ENCODE measurements around the gene SYDE2.
"Not testable (repeated sequence)": the region's sequence is repeated elsewhere in the genome, so short reads cannot be mapped to it uniquely, and the experiment has no call there.

The SYDE2 gene

DNA sequence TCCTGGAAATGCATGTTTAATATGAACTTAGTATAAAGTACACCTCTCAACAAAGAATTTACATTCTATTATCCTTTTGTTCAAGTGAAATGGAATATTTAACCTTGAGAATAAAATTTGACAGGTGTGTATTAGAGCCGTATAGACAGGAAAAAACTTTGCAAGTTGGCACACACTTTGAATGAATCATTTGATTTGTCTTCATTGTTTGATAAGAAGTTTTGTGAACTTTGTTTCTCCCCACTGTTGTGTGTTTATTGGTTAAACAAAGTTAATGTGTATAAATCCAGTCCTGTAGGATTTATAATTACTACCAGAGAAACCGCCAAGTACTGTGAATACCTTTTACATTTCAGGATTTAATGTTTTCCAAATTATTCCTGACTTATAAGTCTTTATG is 2.0 kb downstream of the SYDE2 start:
- H3K27ac ChIP-seq, result no peak overlapping the region
- TF ChIP-seq, protein P1, sequence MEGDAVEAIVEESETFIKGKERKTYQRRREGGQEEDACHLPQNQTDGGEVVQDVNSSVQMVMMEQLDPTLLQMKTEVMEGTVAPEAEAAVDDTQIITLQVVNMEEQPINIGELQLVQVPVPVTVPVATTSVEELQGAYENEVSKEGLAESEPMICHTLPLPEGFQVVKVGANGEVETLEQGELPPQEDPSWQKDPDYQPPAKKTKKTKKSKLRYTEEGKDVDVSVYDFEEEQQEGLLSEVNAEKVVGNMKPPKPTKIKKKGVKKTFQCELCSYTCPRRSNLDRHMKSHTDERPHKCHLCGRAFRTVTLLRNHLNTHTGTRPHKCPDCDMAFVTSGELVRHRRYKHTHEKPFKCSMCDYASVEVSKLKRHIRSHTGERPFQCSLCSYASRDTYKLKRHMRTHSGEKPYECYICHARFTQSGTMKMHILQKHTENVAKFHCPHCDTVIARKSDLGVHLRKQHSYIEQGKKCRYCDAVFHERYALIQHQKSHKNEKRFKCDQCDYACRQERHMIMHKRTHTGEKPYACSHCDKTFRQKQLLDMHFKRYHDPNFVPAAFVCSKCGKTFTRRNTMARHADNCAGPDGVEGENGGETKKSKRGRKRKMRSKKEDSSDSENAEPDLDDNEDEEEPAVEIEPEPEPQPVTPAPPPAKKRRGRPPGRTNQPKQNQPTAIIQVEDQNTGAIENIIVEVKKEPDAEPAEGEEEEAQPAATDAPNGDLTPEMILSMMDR (conservative IDR thresholded peaks at IDR 0.05), result no peak
- no peak for TF ChIP-seq ZFX (IDR thresholded peaks at IDR 0.05)

DNA sequence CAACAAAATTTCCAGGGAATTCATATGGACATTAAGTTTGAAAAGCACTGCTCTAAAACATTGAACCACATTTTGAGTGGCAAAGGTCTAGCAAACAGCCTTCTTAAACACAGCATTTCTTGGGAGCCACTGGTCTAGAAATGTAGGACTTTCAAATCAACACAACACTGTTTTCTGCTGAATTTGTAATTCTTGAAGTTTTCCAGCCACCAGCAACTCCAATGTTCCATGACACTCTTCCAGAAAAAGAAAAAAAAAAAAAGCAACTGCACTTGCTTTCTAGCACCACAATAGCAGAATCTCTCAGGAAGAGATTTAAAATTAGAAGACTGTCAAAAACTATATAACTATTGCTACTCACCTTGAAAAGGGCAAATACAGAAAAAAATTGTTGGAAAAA is 4.5 kb downstream of the SYDE2 start:
- no peak for TF ChIP-seq ZFX (IDR thresholded peaks at IDR 0.05)
- TF ChIP-seq, protein P1 (conservative IDR thresholded peaks at IDR 0.05), result no peak
- no peak overlapping the region for H3K27ac ChIP-seq

DNA sequence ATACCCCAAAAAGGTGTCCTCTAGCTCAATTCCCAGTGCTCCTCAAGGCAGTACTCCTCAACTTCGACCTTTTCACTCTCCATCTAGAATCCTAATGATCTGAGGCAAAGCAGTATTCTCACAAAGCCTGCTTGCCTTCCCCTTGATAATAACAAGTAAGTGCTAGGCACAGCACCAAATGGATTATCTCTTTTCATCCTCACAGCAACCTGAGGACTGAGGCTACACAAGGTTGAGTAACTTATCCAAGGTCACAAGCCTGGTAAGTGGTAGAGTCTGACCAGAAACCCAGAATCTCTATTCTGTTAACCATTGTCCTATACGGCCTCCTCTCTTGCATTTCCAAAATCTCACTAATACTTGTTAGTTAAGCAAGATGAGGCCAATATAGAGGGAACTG is 5.1 kb downstream of the SYDE2 start:
- no peak for TF ChIP-seq ZFX (IDR thresholded peaks at IDR 0.05)
- TF ChIP-seq, protein P1 (conservative IDR thresholded peaks at IDR 0.05), result no peak
- H3K27ac ChIP-seq, result no peak overlapping the region

DNA sequence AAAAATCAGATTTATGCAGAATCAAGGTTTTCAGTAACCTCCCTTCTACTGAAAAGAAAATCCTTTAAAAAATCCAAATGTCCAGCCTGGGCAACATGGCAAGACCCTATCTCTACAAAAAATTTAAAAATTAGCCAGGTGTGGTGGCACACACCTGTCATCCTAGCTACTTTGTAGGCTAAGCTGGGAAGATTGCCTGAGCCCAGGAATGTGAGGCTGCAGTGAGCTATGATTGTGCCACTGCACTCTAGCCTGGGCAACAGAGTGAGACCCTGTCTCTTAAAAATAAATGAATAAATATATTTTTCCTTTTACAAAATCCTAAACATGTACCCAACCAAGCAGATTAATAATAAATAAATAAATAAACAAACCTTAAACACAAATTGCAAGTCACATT is 8.7 kb downstream of the SYDE2 start:
- H3K27ac ChIP-seq, result not testable (repeated sequence)

DNA sequence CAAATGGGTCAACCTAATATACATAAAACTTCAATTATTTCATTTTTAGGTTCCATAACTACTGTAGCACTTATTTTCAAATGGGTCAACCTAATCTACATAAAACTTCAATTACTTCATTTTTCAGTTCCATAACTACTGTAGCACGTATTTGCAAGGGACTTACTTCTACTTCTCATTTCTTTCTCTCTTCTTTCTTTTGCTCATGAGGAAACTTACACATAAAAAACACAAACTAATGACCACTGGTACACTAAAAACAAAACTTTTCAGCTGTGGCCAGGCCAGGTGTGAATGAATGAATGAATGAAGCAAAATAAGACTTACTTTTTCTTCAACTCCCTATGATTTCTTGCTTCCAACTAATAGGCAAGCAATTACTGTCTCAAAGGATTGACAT is 11.7 kb downstream of the SYDE2 start:
- TF ChIP-seq, protein P1 (conservative IDR thresholded peaks at IDR 0.05), result no peak
- no peak for TF ChIP-seq ZFX (IDR thresholded peaks at IDR 0.05)
- H3K27ac ChIP-seq, result no peak overlapping the region

DNA sequence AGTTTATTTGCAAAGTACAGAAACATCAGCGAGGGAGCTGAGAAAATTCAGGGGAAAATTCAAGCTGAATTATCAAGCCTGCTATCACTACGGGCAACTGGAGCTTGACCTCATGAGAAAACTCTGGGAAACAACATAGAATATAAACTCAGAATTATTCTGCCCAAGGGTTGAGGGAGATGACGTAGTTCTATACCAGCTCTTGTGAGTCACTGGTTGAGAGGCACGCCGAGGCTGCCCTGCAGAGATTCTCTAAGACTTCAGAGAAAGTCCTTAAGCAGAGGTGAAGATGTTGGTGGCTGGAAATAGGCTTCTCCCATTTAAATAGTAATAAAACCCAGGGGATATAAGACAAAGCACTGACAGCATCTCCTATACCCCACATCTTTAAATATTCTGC is 12.3 kb downstream of the SYDE2 start:
- no peak for TF ChIP-seq ZFX (IDR thresholded peaks at IDR 0.05)
- TF ChIP-seq, protein P1 (conservative IDR thresholded peaks at IDR 0.05), result no peak
- no peak overlapping the region for H3K27ac ChIP-seq

DNA sequence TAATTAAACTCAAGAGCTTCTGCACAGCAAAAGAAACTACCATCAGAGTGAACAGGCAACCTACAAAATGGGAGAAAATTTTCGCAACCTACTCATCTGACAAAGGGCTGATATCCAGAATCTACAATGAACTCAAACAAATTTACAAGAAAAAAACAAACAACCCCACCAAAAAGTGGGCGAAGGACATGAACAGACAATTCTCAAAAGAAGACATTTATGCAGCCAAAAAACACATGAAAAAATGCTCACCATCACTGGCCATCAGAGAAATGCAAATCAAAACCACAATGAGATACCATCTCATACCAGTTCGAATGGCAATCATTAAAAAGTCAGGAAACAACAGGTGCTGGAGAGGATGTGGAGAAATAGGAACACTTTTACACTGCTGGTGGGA is 13.8 kb downstream of the SYDE2 start:
- H3K27ac ChIP-seq, result not testable (repeated sequence)

DNA sequence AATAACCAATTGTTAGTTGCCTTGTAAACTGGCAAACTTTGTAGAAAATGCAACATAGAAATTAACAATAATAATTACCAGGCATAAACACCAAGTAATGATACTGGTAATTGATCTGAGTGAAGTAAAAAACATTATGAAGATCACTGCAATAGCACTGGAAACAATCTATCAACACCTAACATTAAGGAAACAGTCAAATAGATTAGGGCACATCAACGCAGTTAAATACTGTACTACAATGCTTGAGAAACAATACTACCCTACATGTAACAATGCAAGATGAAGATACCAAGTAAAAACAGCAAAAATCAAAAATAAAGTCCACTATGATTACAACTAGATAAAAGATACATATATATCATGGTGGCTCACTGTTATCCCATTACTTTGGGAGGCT is 16.6 kb downstream of the SYDE2 start:
- H3K27ac ChIP-seq, result no peak overlapping the region
- TF ChIP-seq, protein P1 (conservative IDR thresholded peaks at IDR 0.05), result no peak
- no peak for TF ChIP-seq ZFX (IDR thresholded peaks at IDR 0.05)

DNA sequence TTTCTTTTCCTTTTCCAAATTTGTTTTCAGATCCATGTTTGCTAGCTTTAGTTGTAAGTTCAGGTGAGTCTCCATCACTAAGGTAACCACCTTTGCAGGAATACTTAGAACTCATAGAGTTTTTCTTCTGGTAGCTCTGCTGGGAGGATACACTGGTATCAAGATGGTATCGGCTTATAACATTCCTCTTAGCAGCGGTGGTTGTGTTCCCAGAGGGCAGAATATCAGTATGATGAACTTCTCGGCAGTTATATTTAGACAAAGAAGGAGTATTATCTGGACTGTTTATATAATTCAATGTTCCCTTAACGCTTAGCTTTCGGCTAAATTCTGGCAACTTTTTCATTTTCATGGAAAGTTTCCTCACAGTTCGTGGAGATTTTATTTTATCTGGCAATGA is 18.1 kb downstream of the SYDE2 start:
- TF ChIP-seq, protein P1 (conservative IDR thresholded peaks at IDR 0.05), result no peak
- no peak for TF ChIP-seq ZFX (IDR thresholded peaks at IDR 0.05)

More for the DNA sequence above, 18.1 kb downstream of the SYDE2 start:
- H3K27ac ChIP-seq, result no peak overlapping the region

Data from C4-2B (cell line).